ENCODE data around the gene TFIP11.
A peak's percentile ranks its signal among the peaks of the same experiment; 100 is the strongest.

TFIP11 gene

GRCh38 chr22:26482161-26482560 is 30.1 kb downstream of the TFIP11 start:
- peak overlapping the region; percentile 15; the same call in 1 of the 2 replicates for H3K4me3 ChIP-seq (ENCODE audit: low read length)
- TF ChIP-seq ZNF274 (IDR thresholded peaks at IDR 0.05; ENCODE audit: low read depth, low read length), result no peak

- no peak for TF ChIP-seq ZNF274 (IDR thresholded peaks at IDR 0.05; ENCODE audit: low read depth, low read length)
- peak overlapping the region; percentile 8; the same call in 1 of the 2 replicates for H3K4me3 ChIP-seq (ENCODE audit: low read length)
Observed at GRCh38 chr22:26481694-26482093, 30.6 kb downstream of the TFIP11 start.

GRCh38 chr22:26481112-26481693 is 31.1 kb downstream of the TFIP11 start:
- peak overlapping the region; percentile 8; the same call in 1 of the 2 replicates for H3K4me3 ChIP-seq (ENCODE audit: low read length)
- TF ChIP-seq ZNF274 (IDR thresholded peaks at IDR 0.05; ENCODE audit: low read depth, low read length), result no peak

- no peak overlapping the region; the same call in 1 of the 2 replicates for H3K4me3 ChIP-seq (ENCODE audit: low read length)
- TF ChIP-seq ZNF274 (IDR thresholded peaks at IDR 0.05; ENCODE audit: low read depth, low read length), result no peak
Observed at GRCh38 chr22:26480611-26480932, 31.7 kb downstream of the TFIP11 start.

GRCh38 chr22:26479792-26480610 is 32.3 kb downstream of the TFIP11 start:
- peak overlapping the region; percentile 80 for H3K4me3 ChIP-seq (ENCODE audit: low read length)
- TF ChIP-seq ZNF274 (IDR thresholded peaks at IDR 0.05; ENCODE audit: low read depth, low read length), result no peak

- TF ChIP-seq ZNF274 (IDR thresholded peaks at IDR 0.05; ENCODE audit: low read depth, low read length), result no peak
- peak overlapping the region; percentile 80 for H3K4me3 ChIP-seq (ENCODE audit: low read length)
Observed at GRCh38 chr22:26479043-26479791, 33.1 kb downstream of the TFIP11 start.

GRCh38 chr22:26477341-26477731 is 34.9 kb downstream of the TFIP11 start:
- no peak for TF ChIP-seq ZNF274 (IDR thresholded peaks at IDR 0.05; ENCODE audit: low read depth, low read length)
- H3K4me3 ChIP-seq (ENCODE audit: low read length), result no peak overlapping the region

- TF ChIP-seq ZNF274 (IDR thresholded peaks at IDR 0.05; ENCODE audit: low read depth, low read length), result no peak
- H3K4me3 ChIP-seq (ENCODE audit: low read length), result no peak overlapping the region
Observed at GRCh38 chr22:26476705-26477340, 35.5 kb downstream of the TFIP11 start.

- TF ChIP-seq ZNF274 (IDR thresholded peaks at IDR 0.05; ENCODE audit: low read depth, low read length), result no peak
- no peak overlapping the region for H3K4me3 ChIP-seq (ENCODE audit: low read length)
Observed at GRCh38 chr22:26474682-26475081, 37.6 kb downstream of the TFIP11 start.

- no peak overlapping the region for H3K4me3 ChIP-seq (ENCODE audit: low read length)
- no peak for TF ChIP-seq ZNF274 (IDR thresholded peaks at IDR 0.05; ENCODE audit: low read depth, low read length)
Observed at GRCh38 chr22:26471522-26471921, 40.8 kb downstream of the TFIP11 start.

- H3K4me3 ChIP-seq (ENCODE audit: low read length), result no peak overlapping the region
- TF ChIP-seq ZNF274 (IDR thresholded peaks at IDR 0.05; ENCODE audit: low read depth, low read length), result no peak
Observed at GRCh38 chr22:26470807-26471206, 41.5 kb downstream of the TFIP11 start.

- no peak overlapping the region for H3K4me3 ChIP-seq (ENCODE audit: low read length)
- no peak for TF ChIP-seq ZNF274 (IDR thresholded peaks at IDR 0.05; ENCODE audit: low read depth, low read length)
Observed at GRCh38 chr22:26466196-26466595, 46.1 kb downstream of the TFIP11 start.

GRCh38 chr22:26464312-26464711 is 48.0 kb downstream of the TFIP11 start:
- no peak for TF ChIP-seq ZNF274 (IDR thresholded peaks at IDR 0.05; ENCODE audit: low read depth, low read length)
- H3K4me3 ChIP-seq (ENCODE audit: low read length), result no peak overlapping the region

GRCh38 chr22:26463688-26464087 is 48.6 kb downstream of the TFIP11 start:
- no peak for TF ChIP-seq ZNF274 (IDR thresholded peaks at IDR 0.05; ENCODE audit: low read depth, low read length)
- H3K4me3 ChIP-seq (ENCODE audit: low read length), result no peak overlapping the region

All from GM08714 (cell line).